Common myeloid progenitor, CD34-positive (primary cell): ENCODE results near the gene SUCNR1.
"Not testable (repeated sequence)": the region's sequence is repeated elsewhere in the genome, so short reads cannot be mapped to it uniquely, and the experiment has no call there.

ENCODE experiments used
- CTCF ChIA-PET: fragments of 350-600 bp; sonication (Branson Sonifier 250); formaldehyde crosslinking; loops from one replicate; lab custom pipeline; 2021; ENCODE audit warnings: antibody characterized with exemption; lab: Charles Lee
- POLR2A ChIA-PET: fragments of 350-600 bp; sonication (Branson Sonifier 250); formaldehyde crosslinking; loops from one replicate; lab custom pipeline; 2021; ENCODE audit warnings: antibody characterized with exemption; lab: Charles Lee
- DNase-seq, 3 donors: peaks; one replicate each; pipeline versions ENCODE4 v3.0.0 to v3.0.0-alpha.2; 2013
- H3K27ac ChIP-seq, 2 experiments: 1 replicate in 1 of 2; 2 replicates in 1 of 2; pipeline ENCODE4 v1.7.0; 2013; ENCODE audit warnings: inconsistent platforms in 2 of 2, low read length in 2 of 2, mild to moderate bottlenecking in 2 of 2, low read depth in 1 of 2, moderate library complexity in 1 of 2; ENCODE audit not compliant: severe bottlenecking in 2 of 2, insufficient read depth in 1 of 2, poor library complexity in 1 of 2
- H3K27me3 ChIP-seq, 5 experiments: replicated peaks in 2 of 5; 1 replicate in 3 of 5; 2 replicates in 2 of 5; pipeline versions ENCODE4 v1.6.1 to v1.7.0; 2013; ENCODE audit warnings: low read length in 4 of 5, mild to moderate bottlenecking in 2 of 5, moderate library complexity in 2 of 5, inconsistent platforms in 1 of 5; ENCODE audit not compliant: insufficient read depth in 5 of 5, control insufficient read depth in 4 of 5
- H3K36me3 ChIP-seq, 4 experiments: 1 replicate in 2 of 4; 2 replicates in 2 of 4; pipeline versions ENCODE4 v1.6.1 to v1.7.0; 2013; ENCODE audit warnings: low read length in 3 of 4, control low read depth in 1 of 4, mild to moderate bottlenecking in 1 of 4; ENCODE audit not compliant: control insufficient read depth in 4 of 4, insufficient read depth in 4 of 4
- H3K4me1 ChIP-seq, 4 experiments: 1 replicate in 3 of 4; 2 replicates in 1 of 4; pipeline versions ENCODE4 v1.6.1 to v1.7.1; 2013; ENCODE audit warnings: low read length in 3 of 4, mild to moderate bottlenecking in 3 of 4, control low read depth in 1 of 4, inconsistent platforms in 1 of 4, moderate library complexity in 1 of 4; ENCODE audit not compliant: control insufficient read depth in 4 of 4, insufficient read depth in 4 of 4; ENCODE audit errors: control extremely low read depth in 1 of 4
- H3K4me3 ChIP-seq, 7 experiments: 1 replicate in 4 of 7; 2 replicates in 3 of 7; pipeline versions ENCODE4 v1.5.1 to v1.7.0; 2013; ENCODE audit warnings: mild to moderate bottlenecking in 7 of 7, low read length in 6 of 7, moderate library complexity in 6 of 7, inconsistent platforms in 2 of 7, low read depth in 2 of 7, control low read depth in 1 of 7; ENCODE audit not compliant: insufficient read depth in 4 of 7, control insufficient read depth in 1 of 7; ENCODE audit errors: extremely low read depth in 1 of 7
- H3K9me3 ChIP-seq, 5 experiments: 1 replicate in 4 of 5; 2 replicates in 1 of 5; pipeline versions ENCODE4 v1.6.1 to v1.7.1; 2013; ENCODE audit warnings: low read length in 4 of 5, mild to moderate bottlenecking in 2 of 5, inconsistent platforms in 1 of 5, low read depth in 1 of 5, moderate library complexity in 1 of 5; ENCODE audit not compliant: control insufficient read depth in 4 of 5, insufficient read depth in 2 of 5; ENCODE audit errors: control extremely low read depth in 1 of 5
- WGBS: methylation state at CpG from one replicate; pipeline ENCODE4 v1.1.5; 2013; ENCODE audit not compliant: insufficient coverage; 5-methylcytosine and 5-hydroxymethylcytosine counted together

Gene SUCNR1

DNA sequence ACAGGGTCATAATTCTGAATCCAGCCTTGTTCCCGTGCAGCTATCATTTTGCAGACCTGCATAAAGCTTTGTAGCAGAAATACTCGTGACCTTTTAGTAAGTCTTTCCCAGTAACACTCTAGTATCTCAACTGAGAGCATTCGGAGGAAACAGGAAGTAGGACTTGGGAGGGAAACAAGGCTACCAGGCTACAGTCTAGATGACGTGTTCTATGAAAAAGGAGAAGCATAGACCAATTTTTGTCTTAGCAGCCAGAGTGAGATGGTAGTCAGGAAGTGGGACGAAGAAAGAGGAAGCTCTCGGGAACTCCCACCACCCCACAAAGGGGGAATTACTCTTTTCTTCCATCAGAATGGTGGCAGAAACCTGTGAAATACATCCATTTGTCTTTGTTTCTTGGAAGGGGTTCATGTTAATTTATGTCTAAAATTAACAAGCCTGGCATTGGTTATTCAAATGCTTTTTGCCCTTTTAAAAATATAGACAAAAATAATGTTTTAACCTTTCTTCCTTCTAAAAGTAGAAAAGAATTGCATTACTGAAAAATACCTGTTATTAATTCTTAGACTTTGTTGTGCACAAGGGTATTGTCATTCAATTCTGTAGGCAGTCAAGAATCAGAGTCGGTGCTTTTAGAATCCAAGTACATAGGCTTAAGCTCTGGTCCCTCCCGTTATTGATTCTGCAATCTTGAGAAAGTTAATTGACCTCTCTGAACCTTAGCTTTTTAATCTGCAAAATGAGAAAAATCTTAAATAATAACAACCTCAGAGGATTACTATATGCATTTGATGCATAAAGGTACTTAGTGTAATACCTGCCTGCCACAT is 1.6 kb upstream of the SUCNR1 start:
- 20% methylated on average over 4 of the region's 8 CpGs for WGBS
- ChIA-PET CTCF (interaction anchor here (0.6 to 1.6 kb wide), 5 partner anchors 12 to 199 kb away, joined by 3 to 4 read pairs (median 4); no protein-coding TSS in a partner anchor), POLR2A (interaction anchor here (1.0 kb wide), 1 partner anchor 45 kb away, joined by 3 read pairs; no protein-coding TSS in a partner anchor)
- H3K4me1 ChIP-seq: peaks cover 23 to 63% (median 41%) of the 10 kb centered on the region in 4 experiments
- peak overlapping the region in 1 of 2 experiments; percentile 71 for H3K27ac ChIP-seq
- peak overlapping the region in 3 of 7 experiments; percentile 8 to 50 (median 33) for H3K4me3 ChIP-seq
- H3K36me3 ChIP-seq: no peaks in the 10 kb centered on the region
- DNase-seq: peak; percentile 88 to 95 (median 93)
- H3K27me3 ChIP-seq: no peaks in the 10 kb centered on the region
- no peaks in the 10 kb centered on the region for H3K9me3 ChIP-seq

DNA sequence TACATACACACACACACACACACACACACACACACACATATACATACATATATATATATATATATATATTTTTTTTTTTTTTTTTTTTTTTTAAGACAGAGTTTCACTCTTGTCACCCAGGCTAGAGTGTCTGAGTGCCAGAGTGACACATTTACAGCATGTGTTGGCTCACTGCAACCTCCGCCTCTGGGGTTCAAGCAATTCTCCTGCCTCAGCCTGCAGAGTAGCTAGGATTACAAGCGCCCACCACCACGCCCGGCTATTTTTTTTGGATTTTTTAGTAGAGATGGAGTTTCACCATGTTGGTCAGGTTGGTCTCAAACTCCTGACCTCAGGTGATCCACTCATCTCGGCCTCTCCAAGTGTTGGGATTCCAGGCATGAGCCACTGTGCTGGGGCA is 636 bp downstream of the SUCNR1 start:
- Histone ChIP-seq H3K4me1 (peaks cover 31 to 70% (median 46%) of the 10 kb centered on the region in 4 experiments), H3K27ac (peak overlapping the region in 1 of 2 experiments; percentile 86), H3K4me3 (peak overlapping the region in 1 of 7 experiments; percentile 45)
- H3K9me3 ChIP-seq, H3K36me3 ChIP-seq, POLR2A ChIA-PET, H3K27me3 ChIP-seq: not testable (repeated sequence)
- CTCF ChIA-PET: interaction anchor here (1.0 kb wide), 1 partner anchor 30 kb away, joined by 3 read pairs; no protein-coding TSS in a partner anchor
- DNase-seq: peak in 1 of 3 donors; percentile 30
- 83% methylated on average over 1 of the region's 5 CpGs for WGBS

DNA sequence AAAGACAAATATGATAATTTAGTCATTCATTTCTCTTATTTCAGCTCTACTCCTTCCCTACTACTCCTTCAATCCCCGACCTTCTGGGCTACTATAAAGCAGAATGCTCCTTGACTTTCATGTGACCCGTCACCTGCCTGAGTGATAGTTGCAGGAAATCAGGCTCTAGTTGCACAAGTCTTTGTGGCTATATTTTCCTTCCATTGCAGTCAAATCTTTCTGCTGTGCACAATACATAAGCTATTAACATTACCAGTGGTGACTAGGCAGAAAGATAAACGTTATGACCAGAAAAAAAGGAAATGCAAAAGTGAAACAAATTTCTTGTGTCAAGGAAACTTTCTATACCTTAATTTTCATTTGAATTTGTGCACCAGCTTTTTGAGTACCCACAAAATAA is 2.3 kb downstream of the SUCNR1 start:
- peaks cover 31 to 68% (median 47%) of the 10 kb centered on the region in 4 experiments for H3K4me1 ChIP-seq
- ChIA-PET POLR2A (interaction anchor here (0.9 to 1.6 kb wide), 2 partner anchors 9 to 15 kb away, joined by 3 read pairs; no protein-coding TSS in a partner anchor), CTCF (interaction anchor here (1.1 to 1.9 kb wide), 3 partner anchors 10 to 14 kb away, joined by 3 to 8 read pairs (median 4); no protein-coding TSS in a partner anchor)
- peak overlapping the region; percentile 80 to 86 for H3K27ac ChIP-seq
- peak; percentile 83 to 96 (median 93) for DNase-seq
- peaks cover 0 to 5% (median 0%) of the 10 kb centered on the region in 4 experiments for H3K36me3 ChIP-seq
- WGBS: no CpG with 5 or more reads among the region's 3 CpGs
- no peaks in the 10 kb centered on the region for H3K9me3 ChIP-seq
- H3K27me3 ChIP-seq: no peaks in the 10 kb centered on the region
- H3K4me3 ChIP-seq: peak overlapping the region in 5 of 7 experiments; percentile 16 to 65 (median 44)

DNA sequence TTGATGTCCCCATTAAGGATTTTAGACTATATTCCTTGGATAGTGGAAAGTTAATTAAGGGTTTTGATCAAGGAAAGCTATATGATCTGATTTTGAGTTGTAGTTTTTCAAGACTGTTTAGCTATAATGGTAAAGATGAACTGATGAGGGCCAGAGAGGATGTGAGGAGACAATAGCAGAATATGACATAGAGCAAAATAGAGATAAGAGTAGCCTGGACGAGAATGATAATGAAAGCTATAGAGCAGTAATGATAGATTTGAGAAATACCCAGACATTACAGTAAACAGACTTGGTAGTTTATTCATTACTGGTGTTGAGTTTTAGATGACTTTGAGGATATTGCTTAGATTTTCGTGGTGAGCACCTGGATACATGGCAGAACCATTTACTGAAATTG is 3.8 kb downstream of the SUCNR1 start:
- peak overlapping the region in 1 of 7 experiments; percentile 31 for H3K4me3 ChIP-seq
- H3K4me1 ChIP-seq: peaks cover 20 to 55% (median 38%) of the 10 kb centered on the region in 4 experiments
- POLR2A ChIA-PET: interaction anchor here (0.6 to 1.6 kb wide), 2 partner anchors 8 to 416 kb away, joined by 3 read pairs; partner anchors contain the start of gene IGSF10
- peak in 2 of 3 donors; percentile 40 to 63 for DNase-seq
- 86% methylated on average over 2 of the region's 2 CpGs for WGBS
- H3K36me3 ChIP-seq: peaks cover 0 to 14% (median 1%) of the 10 kb centered on the region in 4 experiments
- peak overlapping the region in 1 of 2 experiments; percentile 86 for H3K27ac ChIP-seq
- H3K27me3 ChIP-seq: no peaks in the 10 kb centered on the region
- H3K9me3 ChIP-seq: peaks cover 0 to 5% (median 0%) of the 10 kb centered on the region in 5 experiments
- CTCF ChIA-PET: interaction anchor here (1.2 kb wide), 1 partner anchor 16 kb away, joined by 3 read pairs; no protein-coding TSS in a partner anchor

DNA sequence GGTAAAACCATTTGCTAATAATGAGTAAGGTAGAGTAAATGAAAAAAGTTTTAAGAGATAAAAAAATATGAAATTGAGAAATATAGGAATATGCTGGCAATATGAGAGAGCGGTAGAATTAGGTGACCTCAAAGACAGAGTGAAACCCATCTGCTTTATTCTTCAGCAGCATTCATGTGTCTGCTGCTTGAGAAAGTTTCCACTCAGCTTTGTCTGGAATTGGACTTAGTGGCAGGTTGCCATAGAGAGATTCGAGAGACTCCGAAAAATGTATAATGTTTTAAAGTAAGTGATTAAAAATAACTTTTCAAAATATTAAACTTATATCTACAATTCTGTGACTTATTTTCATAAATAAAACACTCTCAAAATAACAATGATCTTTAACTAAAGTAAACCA is 5.0 kb downstream of the SUCNR1 start:
- H3K4me1 ChIP-seq: peaks cover 14 to 43% (median 26%) of the 10 kb centered on the region in 4 experiments
- 100% methylated on average over 1 of the region's 3 CpGs for WGBS
- ChIA-PET POLR2A (no interaction called here), CTCF (no interaction called here)
- H3K36me3 ChIP-seq: peaks cover 0 to 14% (median 1%) of the 10 kb centered on the region in 4 experiments
- H3K27me3 ChIP-seq: no peaks in the 10 kb centered on the region
- H3K27ac ChIP-seq: no peak overlapping the region
- no peak for DNase-seq
- peaks cover 0 to 5% (median 0%) of the 10 kb centered on the region in 5 experiments for H3K9me3 ChIP-seq
- no peak overlapping the region for H3K4me3 ChIP-seq

DNA sequence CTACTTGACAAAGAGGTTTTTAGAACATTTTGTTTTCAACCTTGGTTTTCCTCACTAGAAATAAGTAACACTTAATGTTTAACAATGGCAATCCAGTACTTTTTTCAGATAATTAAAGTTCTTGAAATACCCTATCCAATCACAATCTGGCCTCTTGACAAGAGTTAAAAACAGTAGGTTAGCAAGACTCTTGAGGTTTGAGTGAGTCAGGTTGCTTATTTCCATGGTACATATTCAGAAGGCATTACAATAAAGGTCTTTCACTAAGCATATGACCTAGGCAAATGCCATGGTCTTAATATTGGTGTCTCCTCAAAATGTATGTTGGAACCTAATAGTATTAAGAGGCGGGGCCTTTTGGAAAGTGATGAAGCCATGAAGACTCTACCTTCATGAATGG is 5.6 kb downstream of the SUCNR1 start:
- DNase-seq: no peak

More for the DNA sequence above, 5.6 kb downstream of the SUCNR1 start:
- Histone ChIP-seq H3K9me3 (peaks cover 0 to 6% (median 0%) of the 10 kb centered on the region in 5 experiments), H3K27me3 (no peaks in the 10 kb centered on the region), H3K27ac (no peak overlapping the region), H3K36me3 (peaks cover 0 to 14% (median 1%) of the 10 kb centered on the region in 4 experiments), H3K4me1 (peaks cover 13 to 40% (median 24%) of the 10 kb centered on the region in 4 experiments), H3K4me3 (no peak overlapping the region)
- CTCF ChIA-PET: interaction anchor here (1.3 kb wide), 1 partner anchor 9 kb away, joined by 3 read pairs; no protein-coding TSS in a partner anchor
- POLR2A ChIA-PET: no interaction called here
- WGBS: 0% methylated on average over 1 of the region's 1 CpG
